Measurements from ENCODE around the gene SNX3.

GRCh38 chr6:108211671-108212070, 49.2 kb downstream of the SNX3 start:
- TF ChIP-seq CTCF (IDR thresholded peaks at IDR 0.05; ENCODE audit: low read depth, low read length) (no peak), POLR2A (IDR thresholded peaks at IDR 0.05; ENCODE audit: extremely low read depth, insufficient read length) (no peak), MYC (IDR thresholded peaks at IDR 0.05; ENCODE audit: low read depth, low read length) (no peak)
- TF ChIP-seq, protein P1, sequence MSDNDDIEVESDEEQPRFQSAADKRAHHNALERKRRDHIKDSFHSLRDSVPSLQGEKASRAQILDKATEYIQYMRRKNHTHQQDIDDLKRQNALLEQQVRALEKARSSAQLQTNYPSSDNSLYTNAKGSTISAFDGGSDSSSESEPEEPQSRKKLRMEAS (IDR thresholded peaks at IDR 0.05; ENCODE audit: low read depth, low read length) = no peak

All from NB4 (cell line).